Esophagus (tissue), 2 donors: ENCODE measurements around the gene PLXNA1. TPM values are rescaled to one million over a fixed set of nuclear protein-coding genes. Genes with fewer than 3 reads are reported as not detected.

Experiments
- H3K27ac ChIP-seq, 2 donors: one replicate each; pipeline ENCODE4 v1.5.1; 2013; ENCODE audit warnings: low read depth in 2 of 2, mild to moderate bottlenecking in 2 of 2, inconsistent platforms in 1 of 2, low read length in 1 of 2, moderate library complexity in 1 of 2
- H3K27me3 ChIP-seq, 2 donors: one replicate each; pipeline ENCODE4 v1.6.1; 2013; ENCODE audit warnings: low read length in 2 of 2, control low read depth in 1 of 2, mild to moderate bottlenecking in 1 of 2; ENCODE audit not compliant: insufficient read depth in 2 of 2, control insufficient read depth in 1 of 2
- H3K36me3 ChIP-seq, 2 donors: one replicate each; pipeline ENCODE4 v1.6.1; 2013; ENCODE audit warnings: low read length in 1 of 2; ENCODE audit not compliant: control insufficient read depth in 2 of 2, insufficient read depth in 2 of 2
- H3K4me1 ChIP-seq, 2 donors: one replicate each; pipeline ENCODE4 v1.6.1; 2013; ENCODE audit warnings: low read length in 1 of 2; ENCODE audit not compliant: control insufficient read depth in 2 of 2, insufficient read depth in 2 of 2
- H3K4me3 ChIP-seq, 2 donors: one replicate each; pipeline ENCODE4 v1.5.1; 2013; ENCODE audit warnings: low read length in 2 of 2, mild to moderate bottlenecking in 2 of 2, low read depth in 1 of 2, moderate library complexity in 1 of 2
- H3K9me3 ChIP-seq, 2 donors: one replicate each; pipeline ENCODE4 v1.6.1; 2013; ENCODE audit warnings: mild to moderate bottlenecking in 2 of 2, low read depth in 1 of 2, low read length in 1 of 2, moderate library complexity in 1 of 2; ENCODE audit not compliant: control insufficient read depth in 2 of 2, insufficient read depth in 1 of 2
- WGBS, 2 donors: extraction: QIAGEN DNeasy Blood & Tissue Kit; methylation state at CpG; one replicate each; pipeline ENCODE4 v1.1.7; 2013; 5-methylcytosine and 5-hydroxymethylcytosine counted together
- polyA plus RNA-seq, 2 donors: library from polyadenylated mRNA; stranded (reverse); fragments of 200-250 nt; gene quantifications; one replicate each; pipeline ENCODE4 v1.2.3, GENCODE V29; 2013
- donor health status: healthy with polysubstance abuse.
- donor health status: Bipolar disorder and iron deficiency.

The PLXNA1 gene
- polyA plus RNA-seq, 2 donors, result 7.9 to 13.6 TPM

- Histone ChIP-seq H3K4me3 (no peak overlapping the region), H3K4me1 (peaks cover 22 to 46% of the 10 kb centered on the region in 2 donors), H3K27me3 (no peaks in the 10 kb centered on the region), H3K9me3 (no peaks in the 10 kb centered on the region), H3K36me3 (peaks cover 0 to 3% of the 10 kb centered on the region in 2 donors), H3K27ac (no peak overlapping the region)
- WGBS, 2 donors, result 89 to 94% methylated on average over 7 of the region's 7 CpGs
Measured at GRCh38 chr3:126996905-126997304, 14.0 kb downstream of the PLXNA1 start.

- H3K4me1 ChIP-seq, result peaks cover 22 to 48% of the 10 kb centered on the region in 2 donors
- no peaks in the 10 kb centered on the region for H3K27me3 ChIP-seq
- no peak overlapping the region for H3K4me3 ChIP-seq
- H3K27ac ChIP-seq, result no peak overlapping the region
- no peaks in the 10 kb centered on the region for H3K9me3 ChIP-seq
- 86 to 90% methylated on average over 19 of the region's 19 CpGs for WGBS, 2 donors
- peaks cover 0 to 3% of the 10 kb centered on the region in 2 donors for H3K36me3 ChIP-seq
Measured at GRCh38 chr3:126997455-126998038, 14.6 kb downstream of the PLXNA1 start.

- Histone ChIP-seq H3K27me3 (no peaks in the 10 kb centered on the region), H3K4me3 (no peak overlapping the region), H3K27ac (no peak overlapping the region), H3K9me3 (no peaks in the 10 kb centered on the region), H3K4me1 (peaks cover 22 to 49% of the 10 kb centered on the region in 2 donors), H3K36me3 (peaks cover 0 to 3% of the 10 kb centered on the region in 2 donors)
- 74 to 78% methylated on average over 4 of the region's 4 CpGs for WGBS, 2 donors
Measured at GRCh38 chr3:126998320-126998719, 15.4 kb downstream of the PLXNA1 start.

GRCh38 chr3:126998728-126999127 lies 15.8 kb downstream of the PLXNA1 start:
- WGBS, 2 donors, result 45 to 55% methylated on average over 3 of the region's 3 CpGs
- Histone ChIP-seq H3K4me1 (peaks cover 22 to 48% of the 10 kb centered on the region in 2 donors), H3K27ac (no peak overlapping the region)

GRCh38 chr3:126999383-126999782 lies 16.5 kb downstream of the PLXNA1 start:
- no peak overlapping the region for H3K4me3 ChIP-seq
- peaks cover 18 to 42% of the 10 kb centered on the region in 2 donors for H3K4me1 ChIP-seq
- no peak overlapping the region for H3K27ac ChIP-seq
- peaks cover 0 to 3% of the 10 kb centered on the region in 2 donors for H3K36me3 ChIP-seq
- H3K9me3 ChIP-seq, result no peaks in the 10 kb centered on the region
- WGBS, 2 donors, result 77 to 78% methylated on average over 14 to 15 of the region's 15 CpGs
- no peaks in the 10 kb centered on the region for H3K27me3 ChIP-seq

More at GRCh38 chr3:126998728-126999127, 15.8 kb downstream of the PLXNA1 start:
- Histone ChIP-seq H3K27me3 (no peaks in the 10 kb centered on the region), H3K36me3 (peaks cover 0 to 3% of the 10 kb centered on the region in 2 donors), H3K4me3 (no peak overlapping the region), H3K9me3 (no peaks in the 10 kb centered on the region)

GRCh38 chr3:127000119-127000518 lies 17.2 kb downstream of the PLXNA1 start:
- Histone ChIP-seq H3K27ac (no peak overlapping the region), H3K36me3 (peaks cover 0 to 3% of the 10 kb centered on the region in 2 donors), H3K4me1 (peaks cover 11 to 36% of the 10 kb centered on the region in 2 donors), H3K27me3 (no peaks in the 10 kb centered on the region), H3K4me3 (no peak overlapping the region), H3K9me3 (no peaks in the 10 kb centered on the region)
- 78 to 92% methylated on average over 13 to 15 of the region's 15 CpGs for WGBS, 2 donors

GRCh38 chr3:127000761-127001160 lies 17.8 kb downstream of the PLXNA1 start:
- H3K4me1 ChIP-seq, result peaks cover 10 to 33% of the 10 kb centered on the region in 2 donors
- no peak overlapping the region for H3K27ac ChIP-seq

GRCh38 chr3:127001486-127002194 lies 18.7 kb downstream of the PLXNA1 start:
- WGBS, 2 donors, result 70 to 74% methylated on average over 18 to 23 of the region's 23 CpGs
- Histone ChIP-seq H3K9me3 (no peaks in the 10 kb centered on the region), H3K4me3 (no peak overlapping the region), H3K27ac (no peak overlapping the region), H3K27me3 (no peaks in the 10 kb centered on the region), H3K4me1 (peaks cover 10 to 30% of the 10 kb centered on the region in 2 donors), H3K36me3 (peaks cover 0 to 11% of the 10 kb centered on the region in 2 donors)

More at GRCh38 chr3:127000761-127001160, 17.8 kb downstream of the PLXNA1 start:
- Histone ChIP-seq H3K27me3 (no peaks in the 10 kb centered on the region), H3K36me3 (peaks cover 0 to 3% of the 10 kb centered on the region in 2 donors), H3K4me3 (no peak overlapping the region), H3K9me3 (no peaks in the 10 kb centered on the region)
- 88 to 94% methylated on average over 12 of the region's 12 CpGs for WGBS, 2 donors

- H3K27me3 ChIP-seq, result no peaks in the 10 kb centered on the region
- H3K4me3 ChIP-seq, result no peak overlapping the region
- peaks cover 0 to 10% of the 10 kb centered on the region in 2 donors for H3K36me3 ChIP-seq
- H3K27ac ChIP-seq, result peak overlapping the region; percentile 22 to 74
- 36 to 50% methylated on average over 26 of the region's 26 CpGs for WGBS, 2 donors
- H3K9me3 ChIP-seq, result no peaks in the 10 kb centered on the region
- H3K4me1 ChIP-seq, result peaks cover 10 to 30% of the 10 kb centered on the region in 2 donors
Measured at GRCh38 chr3:127002195-127003174, 19.6 kb downstream of the PLXNA1 start.
